ENCODE measurements around the gene GLIPR2.

GRCh38 chr9:36211510-36211909 is 75.0 kb downstream of the GLIPR2 start:
- TF ChIP-seq EP300 (IDR thresholded peaks at IDR 0.05) (no peak), POLR2AphosphoS5 (IDR thresholded peaks at IDR 0.05) (no peak)
